ENCODE data around the gene CDK10.
"Not testable (repeated sequence)": the region's sequence is repeated elsewhere in the genome, so short reads cannot be mapped to it uniquely, and the experiment has no call there.

Gene CDK10

GRCh38 chr16:89686520-89687091 is at the start of gene CDK10:
Gene CDK10 (plus strand): TSS chr16:89686689. CDS start chr16:89686711, 22 bp downstream.
- peak; percentile 34 for DNase-seq

GRCh38 chr16:89637379-89637778 is 49.1 kb upstream of the CDK10 start:
- DNase-seq: no peak

GRCh38 chr16:89638455-89638854 is 48.0 kb upstream of the CDK10 start:
- DNase-seq: no peak

GRCh38 chr16:89639385-89639784 is 47.1 kb upstream of the CDK10 start:
- DNase-seq: no peak

- DNase-seq: no peak
These were observed 44.9 kb upstream of the CDK10 start for GRCh38 chr16:89641458-89642119.

- no peak for DNase-seq
These were observed 43.9 kb upstream of the CDK10 start for GRCh38 chr16:89642574-89642973.

- DNase-seq: no peak
These were observed 42.7 kb upstream of the CDK10 start for GRCh38 chr16:89643769-89644300.

- no peak for DNase-seq
These were observed 41.4 kb upstream of the CDK10 start for GRCh38 chr16:89645122-89645521.

GRCh38 chr16:89646270-89646669 is 40.2 kb upstream of the CDK10 start:
- DNase-seq: no peak

GRCh38 chr16:89646906-89647305 is 39.6 kb upstream of the CDK10 start:
- DNase-seq: no peak

GRCh38 chr16:89651584-89651983 is 34.9 kb upstream of the CDK10 start:
- no peak for DNase-seq

- no peak for DNase-seq
These were observed 32.7 kb upstream of the CDK10 start for GRCh38 chr16:89653656-89654295.

GRCh38 chr16:89655062-89655643 is 31.3 kb upstream of the CDK10 start:
- no peak for DNase-seq

- DNase-seq: no peak
These were observed 29.9 kb upstream of the CDK10 start for GRCh38 chr16:89656435-89657121.

- DNase-seq: peak; percentile 39
These were observed 28.9 kb upstream of the CDK10 start, which contains the start of the genes CHMP1A and SPATA33 for GRCh38 chr16:89657442-89658220. Gene CHMP1A (minus strand): TSS chr16:89657708. CDS start chr16:89657588, 120 bp downstream. Gene SPATA33 (plus strand): TSS chr16:89657836. CDS start chr16:89657912, 76 bp downstream.

- DNase-seq: no peak
These were observed 28.1 kb upstream of the CDK10 start for GRCh38 chr16:89658221-89658879.

- no peak for DNase-seq
These were observed 26.3 kb upstream of the CDK10 start for GRCh38 chr16:89660146-89660545.

- DNase-seq: no peak
These were observed 25.3 kb upstream of the CDK10 start for GRCh38 chr16:89661215-89661614.

GRCh38 chr16:89664238-89664637 is 22.3 kb upstream of the CDK10 start:
- DNase-seq: not testable (repeated sequence)

GRCh38 chr16:89667000-89667399 is 19.5 kb upstream of the CDK10 start:
- DNase-seq: not testable (repeated sequence)

- DNase-seq: no peak
These were observed 18.9 kb upstream of the CDK10 start for GRCh38 chr16:89667633-89668032.

GRCh38 chr16:89668790-89669158 is 17.7 kb upstream of the CDK10 start:
- no peak for DNase-seq

Measured in DMS79 (cell line).